ENCODE data around the gene TMC6. TPM values are rescaled to one million over a fixed set of nuclear protein-coding genes. Genes with fewer than 3 reads are reported as not detected.

Gene TMC6
- total RNA-seq, 1 donor from 2014 or later = 19.6 TPM

DNA sequence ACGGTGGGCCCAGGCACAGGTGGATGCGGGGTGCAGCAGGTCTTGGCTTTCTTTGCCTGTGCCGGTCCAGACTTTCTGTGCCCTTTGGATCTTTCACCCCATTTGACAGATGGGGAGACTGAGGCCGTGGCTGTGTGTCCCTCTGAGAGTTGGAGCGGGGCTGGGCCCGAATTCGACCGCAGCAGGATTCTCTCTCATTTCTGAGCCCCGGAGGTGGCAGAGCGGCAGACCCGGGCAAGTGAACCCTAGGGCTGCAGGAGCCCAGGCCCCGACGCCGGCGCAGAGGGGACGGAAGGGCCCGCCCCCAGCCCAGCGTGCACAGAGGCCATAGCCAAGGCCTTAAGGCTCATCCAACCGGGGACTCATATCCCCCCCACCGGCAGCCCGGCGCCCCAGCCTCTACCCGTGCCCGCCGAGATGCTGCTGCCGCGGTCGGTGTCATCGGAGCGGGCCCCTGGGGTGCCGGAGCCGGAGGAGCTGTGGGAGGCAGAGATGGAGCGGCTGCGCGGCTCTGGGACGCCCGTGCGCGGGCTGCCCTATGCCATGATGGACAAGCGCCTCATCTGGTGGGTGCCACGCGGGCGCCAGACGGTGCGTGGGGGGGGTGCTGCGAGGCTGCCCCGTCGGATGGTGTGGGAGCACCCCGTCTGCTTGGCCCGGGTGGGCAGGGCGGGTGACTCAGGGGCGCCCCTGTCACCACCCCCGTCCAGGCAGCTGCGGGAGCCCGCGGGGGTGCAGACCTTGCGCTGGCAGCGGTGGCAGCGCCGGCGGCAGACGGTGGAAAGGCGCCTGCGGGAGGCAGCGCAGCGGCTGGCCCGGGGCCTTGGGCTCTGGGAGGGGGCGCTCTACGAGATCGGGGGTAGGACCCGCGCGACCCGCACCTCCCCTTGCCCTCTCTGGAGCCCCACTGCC is 2.9 kb upstream of the TMC6 start:
- Mint-ChIP-seq H3K4me1 (ENCODE audit: low read depth) (peaks cover 12% of the 10 kb centered on the region), H3K4me3 (ENCODE audit: unreplicated experiment) (no peak overlapping the region), H3K36me3 (ENCODE audit: low read depth) (no peaks in the 10 kb centered on the region), H3K9me3 (ENCODE audit: low read depth) (no peaks in the 10 kb centered on the region), H3K27ac (ENCODE audit: unreplicated experiment) (no peak overlapping the region), H3K27me3 (ENCODE audit: low read depth) (peaks cover 2% of the 10 kb centered on the region)
- peak; percentile 82 for DNase-seq (ENCODE audit: low spot score)
- TF ChIP-seq CTCF (IDR thresholded peaks at IDR 0.05) = no peak

GRCh38 chr17:78130437-78131101 is 2.0 kb upstream of the TMC6 start, which contains the start of gene TMC8:
TSS of gene TMC8 (plus strand) at chr17:78130771. CDS start at chr17:78131589, 818 bp downstream.
- peaks cover 12% of the 10 kb centered on the region for H3K4me1 Mint-ChIP-seq (ENCODE audit: low read depth)
- no peak for DNase-seq (ENCODE audit: low spot score)
- peaks cover 2% of the 10 kb centered on the region for H3K27me3 Mint-ChIP-seq (ENCODE audit: low read depth)
- no peak within 1 kb of the TSS for H3K4me3 Mint-ChIP-seq (ENCODE audit: unreplicated experiment)
- no peaks in the 10 kb centered on the region for H3K36me3 Mint-ChIP-seq (ENCODE audit: low read depth)
- no peak within 1 kb of the TSS for H3K27ac Mint-ChIP-seq (ENCODE audit: unreplicated experiment)
- H3K9me3 Mint-ChIP-seq (ENCODE audit: low read depth) = no peaks in the 10 kb centered on the region
- TF ChIP-seq CTCF (IDR thresholded peaks at IDR 0.05) = no peak

DNA sequence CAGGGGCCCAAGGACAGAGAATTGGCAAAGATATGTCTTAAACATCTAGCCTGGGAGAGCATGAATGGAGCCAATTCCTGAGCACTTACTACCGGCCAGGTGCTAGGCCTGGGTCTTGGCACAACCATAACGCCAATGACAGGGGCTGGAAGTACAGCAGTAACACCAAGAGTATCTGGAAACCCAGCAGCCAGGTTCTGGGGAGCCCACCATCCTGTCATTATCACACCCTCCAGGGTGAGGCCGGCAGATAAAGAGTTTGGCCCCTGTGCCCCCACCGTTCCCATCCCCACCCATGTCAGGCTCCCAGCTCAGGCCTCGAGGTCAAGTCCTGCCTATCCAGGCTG is 1.5 kb upstream of the TMC6 start:
- no peak overlapping the region for H3K4me3 Mint-ChIP-seq (ENCODE audit: unreplicated experiment)
- no peak overlapping the region for H3K27ac Mint-ChIP-seq (ENCODE audit: unreplicated experiment)
- no peaks in the 10 kb centered on the region for H3K9me3 Mint-ChIP-seq (ENCODE audit: low read depth)
- no peak for DNase-seq (ENCODE audit: low spot score)
- H3K36me3 Mint-ChIP-seq (ENCODE audit: low read depth) = no peaks in the 10 kb centered on the region
- no peak for TF ChIP-seq CTCF (IDR thresholded peaks at IDR 0.05)
- H3K27me3 Mint-ChIP-seq (ENCODE audit: low read depth) = peaks cover 2% of the 10 kb centered on the region
- peaks cover 12% of the 10 kb centered on the region for H3K4me1 Mint-ChIP-seq (ENCODE audit: low read depth)

- no peak for DNase-seq (ENCODE audit: low spot score)
- no peak overlapping the region for H3K27ac Mint-ChIP-seq (ENCODE audit: unreplicated experiment)
Observed at GRCh38 chr17:78129351-78130089, 965 bp upstream of the TMC6 start.

More at GRCh38 chr17:78129351-78130089, 965 bp upstream of the TMC6 start:
- Mint-ChIP-seq H3K4me1 (ENCODE audit: low read depth) (peaks cover 12% of the 10 kb centered on the region), H3K9me3 (ENCODE audit: low read depth) (no peaks in the 10 kb centered on the region), H3K36me3 (ENCODE audit: low read depth) (no peaks in the 10 kb centered on the region), H3K4me3 (ENCODE audit: unreplicated experiment) (peak overlapping the region; percentile 78), H3K27me3 (ENCODE audit: low read depth) (peaks cover 2% of the 10 kb centered on the region)
- no peak for TF ChIP-seq CTCF (IDR thresholded peaks at IDR 0.05)
